ENCODE results near the gene SURF1. TPM values are rescaled to one million over a fixed set of nuclear protein-coding genes. Genes with fewer than 3 reads are reported as not detected.

Gene SURF1
- total and polyA plus RNA-seq, 7 donors = 27.7 to 127 (median 54.9) TPM

DNA sequence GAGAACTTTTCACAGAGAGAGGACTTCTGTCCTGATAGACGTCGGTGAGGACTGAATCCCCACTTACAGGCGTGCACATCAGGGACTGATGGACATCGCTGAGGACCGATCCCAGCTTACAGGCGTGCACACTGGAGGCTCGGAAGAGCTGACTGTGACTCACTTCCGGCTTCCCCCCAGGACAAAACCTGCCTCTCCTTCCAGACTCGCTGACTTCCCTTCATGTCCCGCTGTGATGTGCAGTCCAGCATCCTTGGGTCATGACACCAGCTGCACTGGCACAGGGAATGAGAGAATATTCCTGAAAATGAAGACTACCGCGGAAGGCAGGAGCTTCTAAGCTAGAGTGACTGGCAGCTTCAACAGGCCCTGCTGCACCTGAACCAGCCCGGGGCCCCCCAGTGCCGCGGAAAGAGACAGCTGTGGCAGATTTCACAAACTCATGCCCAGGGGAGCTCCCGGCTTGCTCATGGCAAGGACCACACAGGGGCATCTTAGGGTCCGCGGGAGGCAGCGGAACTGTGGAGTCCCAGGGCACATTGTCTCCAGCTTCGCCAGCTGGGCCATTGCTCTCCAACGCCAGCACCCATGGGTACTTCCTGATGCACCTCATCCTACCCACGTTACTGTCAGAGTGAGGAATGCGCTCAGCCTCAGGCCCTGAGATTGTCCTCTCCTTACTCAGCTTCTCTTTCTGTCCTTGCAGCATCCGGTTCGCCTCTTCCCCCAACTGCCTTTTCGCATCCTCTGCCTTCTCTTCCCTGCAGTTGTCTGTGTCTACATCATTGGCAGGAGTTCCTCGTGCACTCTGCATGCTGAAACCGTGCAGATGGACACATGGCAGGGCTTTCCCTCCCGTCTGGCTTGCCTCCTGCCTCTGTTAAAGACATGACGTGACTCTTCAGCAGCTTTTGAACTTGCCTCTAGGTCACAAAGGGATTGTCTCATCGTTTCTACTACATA lies 49.8 kb downstream of the SURF1 start:
- Histone ChIP-seq H3K4me3 (no peak overlapping the region), H3K27ac (no peak overlapping the region), H3K36me3 (ENCODE audit: insufficient read depth in 1 of 2, low read depth in 1 of 2) (no peaks in the 10 kb centered on the region), H3K4me1 (no peaks in the 10 kb centered on the region), H3K27me3 (ENCODE audit: insufficient read depth in 3 of 3, low read length in 2 of 3) (peaks cover 0 to 41% (median 8%) of the 10 kb centered on the region in 3 donors), H3K9me3 (no peaks in the 10 kb centered on the region)
- intact Hi-C loops (cut with DNase I) = no loop called here
- no peak for DNase-seq
- TF ChIP-seq, protein P1, sequence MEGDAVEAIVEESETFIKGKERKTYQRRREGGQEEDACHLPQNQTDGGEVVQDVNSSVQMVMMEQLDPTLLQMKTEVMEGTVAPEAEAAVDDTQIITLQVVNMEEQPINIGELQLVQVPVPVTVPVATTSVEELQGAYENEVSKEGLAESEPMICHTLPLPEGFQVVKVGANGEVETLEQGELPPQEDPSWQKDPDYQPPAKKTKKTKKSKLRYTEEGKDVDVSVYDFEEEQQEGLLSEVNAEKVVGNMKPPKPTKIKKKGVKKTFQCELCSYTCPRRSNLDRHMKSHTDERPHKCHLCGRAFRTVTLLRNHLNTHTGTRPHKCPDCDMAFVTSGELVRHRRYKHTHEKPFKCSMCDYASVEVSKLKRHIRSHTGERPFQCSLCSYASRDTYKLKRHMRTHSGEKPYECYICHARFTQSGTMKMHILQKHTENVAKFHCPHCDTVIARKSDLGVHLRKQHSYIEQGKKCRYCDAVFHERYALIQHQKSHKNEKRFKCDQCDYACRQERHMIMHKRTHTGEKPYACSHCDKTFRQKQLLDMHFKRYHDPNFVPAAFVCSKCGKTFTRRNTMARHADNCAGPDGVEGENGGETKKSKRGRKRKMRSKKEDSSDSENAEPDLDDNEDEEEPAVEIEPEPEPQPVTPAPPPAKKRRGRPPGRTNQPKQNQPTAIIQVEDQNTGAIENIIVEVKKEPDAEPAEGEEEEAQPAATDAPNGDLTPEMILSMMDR (IDR thresholded peaks at IDR 0.05) = no peak
- 42 to 55% (median 50%) methylated on average over 31 of the region's 31 CpGs for WGBS, 3 donors
- no peak for ATAC-seq

DNA sequence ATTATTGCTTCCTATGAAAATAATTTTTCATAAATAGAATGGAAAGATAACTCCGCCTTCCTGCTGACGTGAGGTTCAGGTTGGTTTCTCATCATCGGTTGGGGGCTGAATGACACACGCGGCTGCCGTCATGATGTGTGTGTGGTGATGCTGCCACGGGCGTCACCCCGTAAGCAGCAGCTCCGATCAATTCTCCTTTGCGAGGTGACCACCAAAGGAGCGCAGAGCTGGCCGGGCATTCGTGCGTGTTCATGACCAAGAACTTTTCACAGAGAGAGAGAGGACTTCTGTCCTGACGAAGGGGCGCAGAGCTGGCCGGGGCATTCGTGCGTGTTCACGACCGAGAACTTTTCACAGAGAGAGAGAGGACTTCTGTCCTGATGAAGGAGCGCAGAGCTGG lies 50.6 kb downstream of the SURF1 start:
- DNase-seq (no peak), ATAC-seq (no peak)
- peaks cover 0 to 49% (median 8%) of the 10 kb centered on the region in 3 donors for H3K27me3 ChIP-seq (ENCODE audit: insufficient read depth in 3 of 3, low read length in 2 of 3)
- 78 to 86% (median 85%) methylated on average over 20 to 23 of the region's 23 CpGs for WGBS, 3 donors
- no peaks in the 10 kb centered on the region for H3K9me3 ChIP-seq
- H3K4me1 ChIP-seq = no peaks in the 10 kb centered on the region
- intact Hi-C loops (cut with DNase I) = no loop called here
- no peaks in the 10 kb centered on the region for H3K36me3 ChIP-seq (ENCODE audit: insufficient read depth in 1 of 2, low read depth in 1 of 2)
- TF ChIP-seq, protein P1 (IDR thresholded peaks at IDR 0.05) = no peak
- H3K4me3 ChIP-seq = no peak overlapping the region
- no peak overlapping the region for H3K27ac ChIP-seq

DNA sequence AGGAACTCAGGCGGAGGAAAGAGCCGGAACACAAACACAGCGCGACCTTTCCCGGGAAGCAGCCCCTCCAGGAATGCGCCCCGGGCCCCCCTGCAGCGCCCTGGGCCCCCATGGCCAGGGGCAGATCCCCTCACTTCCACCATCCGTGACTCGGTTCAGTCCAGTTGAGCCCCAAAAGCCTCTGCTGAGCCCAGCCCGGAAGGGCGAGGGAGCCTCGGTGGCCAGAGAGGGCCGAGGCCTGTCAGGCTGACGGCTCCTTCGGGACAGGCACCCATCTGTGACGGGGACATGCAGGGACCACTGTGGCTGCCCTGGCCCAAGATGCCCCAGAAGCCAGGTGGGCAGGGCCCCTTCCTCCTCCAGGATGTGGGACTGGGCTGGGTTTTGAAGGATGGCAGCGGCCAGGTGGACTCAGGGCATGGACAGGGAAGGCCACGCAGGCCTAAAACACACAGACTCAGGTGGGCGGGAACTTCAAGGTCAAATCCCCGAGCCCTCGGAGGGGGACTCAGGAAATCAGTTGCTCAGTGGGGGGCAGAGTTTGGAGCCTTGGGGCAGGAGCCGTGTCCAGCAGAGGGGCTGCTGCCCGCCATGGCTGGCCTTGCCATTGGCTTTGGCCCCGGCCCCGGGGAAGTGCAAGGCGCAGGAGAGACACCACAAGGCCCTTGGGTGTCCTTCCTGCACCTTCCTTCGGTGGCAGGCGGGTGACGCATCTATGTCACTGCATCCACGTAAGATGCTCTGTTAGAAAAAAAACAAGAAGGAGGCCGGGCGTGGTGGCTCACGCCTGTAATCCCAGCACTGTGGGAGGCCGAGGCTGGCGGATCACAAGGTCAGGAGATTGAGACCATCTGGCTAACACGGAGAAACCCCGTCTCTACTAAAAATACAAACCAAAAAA lies 51.6 kb downstream of the SURF1 start:
- intact Hi-C loops (cut with DNase I) = no loop called here

DNA sequence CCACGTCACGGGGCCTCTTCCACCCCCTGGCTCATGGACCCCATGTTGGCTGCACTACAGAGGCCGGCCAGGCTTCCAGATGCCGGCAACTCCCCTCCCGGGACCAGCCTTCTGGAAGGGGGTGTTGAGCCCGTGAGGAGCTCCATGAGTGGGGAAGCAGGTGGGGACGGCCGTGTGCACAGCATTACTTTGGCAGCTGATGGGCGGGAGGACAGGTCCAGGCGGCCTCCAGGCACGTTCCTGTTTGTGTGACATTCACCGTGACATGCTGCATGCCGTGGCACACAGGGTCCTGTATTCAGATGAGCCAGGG lies 52.2 kb downstream of the SURF1 start:
- 18 to 28% (median 21%) methylated on average over 13 of the region's 13 CpGs for WGBS, 3 donors
- Histone ChIP-seq H3K36me3 (ENCODE audit: insufficient read depth in 1 of 2, low read depth in 1 of 2) (no peaks in the 10 kb centered on the region), H3K4me1 (no peaks in the 10 kb centered on the region), H3K27me3 (ENCODE audit: insufficient read depth in 3 of 3, low read length in 2 of 3) (peaks cover 0 to 43% (median 8%) of the 10 kb centered on the region in 3 donors), H3K9me3 (no peaks in the 10 kb centered on the region), H3K4me3 (no peak overlapping the region), H3K27ac (no peak overlapping the region)
- no peak for DNase-seq
- TF ChIP-seq, protein P1 (IDR thresholded peaks at IDR 0.05) = no peak
- ATAC-seq = no peak
- intact Hi-C loops (cut with DNase I) = no loop called here

More for the DNA sequence above, 51.6 kb downstream of the SURF1 start:
- no peaks in the 10 kb centered on the region for H3K4me1 ChIP-seq
- H3K4me3 ChIP-seq = no peak overlapping the region
- no peaks in the 10 kb centered on the region for H3K36me3 ChIP-seq (ENCODE audit: insufficient read depth in 1 of 2, low read depth in 1 of 2)
- ATAC-seq = no peak
- TF ChIP-seq, protein P1 (IDR thresholded peaks at IDR 0.05) = no peak
- H3K27me3 ChIP-seq (ENCODE audit: insufficient read depth in 3 of 3, low read length in 2 of 3) = peaks cover 0 to 49% (median 8%) of the 10 kb centered on the region in 3 donors
- 72 to 81% (median 74%) methylated on average over 35 to 38 of the region's 38 CpGs for WGBS, 3 donors
- DNase-seq = no peak
- no peaks in the 10 kb centered on the region for H3K9me3 ChIP-seq
- H3K27ac ChIP-seq = no peak overlapping the region

Measured in psoas muscle (tissue), 8 donors.